H54 (cell line): Measurements from ENCODE around the gene ATP1B4.
A peak's percentile ranks its signal among the peaks of the same experiment; 100 is the strongest.

Experiments
- DNase-seq: peaks from one replicate; pipeline ENCODE4 v3.0.0; 2011; ENCODE audit warnings: low spot score, mixed read lengths; ENCODE audit not compliant: insufficient read length
- FAIRE-seq: peaks from 3 replicates; lab custom pipeline; 2011; peaks lifted over from hg19 to GRCh38; lab: Jason Lieb, UNC
- POLR2A ChIP-seq: IDR thresholded peaks from 2 replicates; pipeline ENCODE4 v1.6.1; 2011; ENCODE audit warnings: low read depth, mild to moderate bottlenecking, low read length

ATP1B4 gene

DNA sequence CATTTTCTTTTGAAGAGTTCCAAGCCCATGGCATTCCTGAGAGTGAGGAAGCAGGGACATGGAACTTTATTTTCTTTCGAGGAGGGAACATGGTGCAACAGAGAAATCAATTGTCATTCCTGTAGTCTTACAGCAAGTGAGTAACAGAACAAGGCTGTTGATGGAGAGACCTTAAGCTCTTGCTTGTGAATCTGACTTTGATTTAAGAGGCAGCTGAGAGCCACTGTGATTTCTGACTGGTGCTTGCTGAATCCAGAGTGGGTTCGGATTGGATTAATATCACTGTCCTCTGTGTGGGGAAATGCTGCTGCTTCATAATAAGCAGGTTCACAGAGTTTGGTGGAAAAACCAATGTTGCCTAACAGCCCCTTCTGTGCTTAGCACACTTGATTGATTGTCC is 4.7 kb upstream of the ATP1B4 start:
- FAIRE-seq (no peak), DNase-seq (no peak)
- no peak for TF ChIP-seq POLR2A

GRCh38 chrX:120358737-120359456 is 3.0 kb upstream of the ATP1B4 start:
- FAIRE-seq (peak; percentile 50), DNase-seq (peak; percentile 34)
- TF ChIP-seq POLR2A: no peak

DNA sequence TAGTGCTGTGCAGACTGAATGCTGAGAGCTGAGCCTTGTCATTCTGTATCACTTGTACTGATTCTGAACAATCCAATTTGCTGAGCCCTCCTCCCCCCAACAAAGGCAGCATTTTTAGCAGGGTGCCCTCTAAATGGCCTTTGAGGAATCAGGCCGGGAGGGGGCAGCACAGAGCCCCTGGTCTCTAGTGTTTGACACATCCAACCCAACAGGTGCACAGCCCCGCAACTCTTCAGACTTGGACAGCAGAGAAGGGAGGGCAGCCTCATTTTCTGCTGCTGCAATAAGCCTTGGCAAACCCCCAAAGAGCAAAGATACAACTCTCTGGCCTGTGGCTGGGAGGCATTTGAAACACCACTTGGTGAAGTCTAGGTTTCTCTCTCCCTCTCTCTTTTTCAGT is 3.4 kb downstream of the ATP1B4 start:
- FAIRE-seq (no peak), DNase-seq (no peak)

DNA sequence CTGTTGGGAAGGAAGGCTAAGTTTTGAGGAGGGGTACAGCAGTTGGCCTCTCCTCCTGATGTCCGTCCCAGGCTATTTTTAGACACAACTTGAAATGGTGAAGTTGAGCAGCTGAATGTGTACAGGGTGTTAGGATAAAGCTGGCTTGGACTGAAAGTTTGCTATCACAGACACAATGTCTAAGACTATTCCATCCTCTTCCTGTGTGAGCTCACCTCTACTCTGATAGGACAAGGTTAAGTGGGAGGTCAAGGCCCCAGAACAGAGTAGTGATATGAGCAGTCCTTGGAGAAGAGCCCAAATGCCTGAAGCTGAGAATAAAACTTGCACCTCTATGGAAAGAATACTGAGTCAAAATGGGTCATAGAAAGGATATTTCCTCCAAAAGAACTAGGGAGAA is 4.1 kb downstream of the ATP1B4 start:
- no peak for TF ChIP-seq POLR2A
- no peak for FAIRE-seq
- no peak for DNase-seq

More for the DNA sequence above, 3.4 kb downstream of the ATP1B4 start:
- TF ChIP-seq POLR2A: no peak

DNA sequence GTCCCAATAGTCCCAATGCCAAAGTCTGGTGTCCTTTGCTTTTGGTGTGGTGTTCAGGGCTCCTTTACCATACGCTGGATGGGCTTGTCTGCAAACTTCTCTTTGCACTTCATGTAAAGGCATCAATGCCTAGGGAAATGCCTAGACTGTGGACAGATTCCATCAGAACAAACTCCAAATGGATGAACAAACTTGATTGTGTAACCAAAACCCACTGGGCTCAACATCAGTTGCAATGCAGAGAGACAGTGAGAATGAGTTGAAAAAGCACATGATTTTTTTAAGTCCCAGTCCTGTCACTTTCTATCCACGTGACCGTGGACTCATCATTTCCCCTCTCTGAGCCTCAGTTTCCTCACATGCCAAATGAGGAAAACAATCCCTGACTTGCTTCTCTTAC is 4.9 kb downstream of the ATP1B4 start:
- FAIRE-seq: no peak
- TF ChIP-seq POLR2A: no peak

DNA sequence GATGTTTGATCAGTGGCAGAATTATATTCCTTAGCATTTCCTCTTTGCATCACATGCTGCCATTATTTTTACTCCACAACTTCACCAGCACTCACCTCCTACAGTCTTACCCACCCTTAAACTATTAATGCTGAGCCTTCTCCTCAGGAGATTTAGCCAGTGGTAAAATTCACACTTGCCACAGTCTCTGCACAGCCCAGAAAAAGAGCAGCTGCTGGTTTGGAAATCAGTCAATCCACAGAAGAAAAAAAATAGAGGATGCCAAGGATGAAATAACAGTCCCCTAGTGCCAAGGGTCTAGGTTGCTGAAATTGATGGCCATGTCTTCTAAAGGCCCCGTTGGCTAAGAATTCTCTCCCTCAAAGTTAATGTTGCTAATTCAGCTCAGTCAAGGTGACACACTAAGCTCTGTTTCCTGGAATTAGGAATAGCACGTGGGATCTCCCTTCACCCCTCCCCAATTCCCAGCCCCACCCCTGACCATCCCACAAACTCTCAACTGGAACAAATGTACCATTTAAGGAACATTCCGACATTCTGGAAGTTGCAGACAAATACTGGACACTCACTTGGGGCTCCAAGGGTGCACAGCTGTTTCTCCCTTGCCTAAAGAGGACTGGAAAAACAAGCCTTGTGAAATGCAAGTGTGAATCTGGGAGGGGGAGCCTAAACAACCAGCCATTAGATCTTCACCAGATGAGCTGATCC is 5.7 kb downstream of the ATP1B4 start:
- TF ChIP-seq POLR2A: no peak
- DNase-seq: no peak
- no peak for FAIRE-seq

More for the DNA sequence above, 4.9 kb downstream of the ATP1B4 start:
- DNase-seq: no peak

- DNase-seq (no peak), FAIRE-seq (no peak)
- no peak for TF ChIP-seq POLR2A
These were observed 10.9 kb downstream of the ATP1B4 start for GRCh38 chrX:120372667-120373370.

DNA sequence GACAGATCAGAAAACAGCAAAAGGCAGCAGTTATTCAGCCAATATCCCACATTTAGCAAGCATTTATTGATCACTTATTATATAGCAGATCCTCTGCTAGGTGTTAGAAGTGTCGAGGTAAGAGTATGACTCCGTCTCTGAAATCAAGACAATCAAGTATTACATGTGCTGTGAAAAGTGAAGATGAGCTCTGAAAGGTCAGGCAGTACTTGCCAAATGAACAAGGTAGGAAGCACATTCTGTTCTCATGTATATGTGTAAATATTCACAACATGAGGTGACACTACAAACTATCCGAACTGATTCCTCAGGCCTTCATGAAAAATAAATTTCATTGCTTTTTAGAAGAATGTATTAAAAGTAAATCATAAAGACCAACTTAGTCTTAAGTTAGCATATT is 15.3 kb downstream of the ATP1B4 start:
- DNase-seq (no peak), FAIRE-seq (no peak)
- no peak for TF ChIP-seq POLR2A

GRCh38 chrX:120377715-120378114 is 15.8 kb downstream of the ATP1B4 start:
- DNase-seq (no peak), FAIRE-seq (no peak)
- TF ChIP-seq POLR2A: no peak

DNA sequence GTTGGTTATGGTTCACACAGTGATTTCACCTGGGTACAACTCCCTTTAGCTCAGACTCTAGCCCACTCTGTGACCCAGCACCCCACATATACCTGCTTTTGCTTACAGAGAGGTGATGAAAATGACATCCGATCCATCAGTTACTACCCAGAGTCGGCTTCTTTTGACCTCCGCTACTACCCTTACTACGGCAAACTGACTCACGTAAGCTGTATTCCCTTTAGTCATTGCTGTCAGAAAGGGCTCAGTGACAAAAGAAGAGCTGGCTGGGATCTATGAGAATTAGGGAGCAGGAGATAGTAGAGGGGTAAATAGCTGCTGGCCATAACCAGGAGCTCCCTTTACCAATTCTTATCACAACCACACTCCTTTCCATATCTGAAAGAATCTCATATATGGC is 16.7 kb downstream of the ATP1B4 start:
- DNase-seq (no peak), FAIRE-seq (no peak)
- no peak for TF ChIP-seq POLR2A

GRCh38 chrX:120379937-120380681 is 18.2 kb downstream of the ATP1B4 start:
- TF ChIP-seq POLR2A: no peak
- FAIRE-seq (no peak), DNase-seq (no peak)

DNA sequence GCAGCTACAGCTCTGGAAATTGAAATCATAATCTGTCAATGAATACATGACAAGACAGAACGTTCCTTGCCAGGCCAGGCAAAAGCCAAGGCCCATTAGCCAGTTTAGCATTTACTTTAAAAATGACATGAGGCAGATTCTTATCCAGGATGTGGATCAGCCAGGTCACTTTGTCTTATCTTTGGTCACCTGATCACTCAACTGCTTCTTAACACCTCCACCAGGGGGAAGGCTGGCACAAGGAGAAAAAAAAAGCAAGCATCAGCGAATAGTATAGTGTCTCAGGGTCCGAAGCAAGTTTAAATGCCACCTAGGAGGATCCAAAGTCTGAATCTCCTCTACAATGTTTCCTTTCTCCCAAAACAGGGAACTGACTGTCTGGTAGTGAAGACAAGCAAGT is 18.8 kb downstream of the ATP1B4 start:
- DNase-seq (no peak), FAIRE-seq (no peak)
- TF ChIP-seq POLR2A: no peak

- no peak for TF ChIP-seq POLR2A
- no peak for FAIRE-seq
- no peak for DNase-seq
These were observed 39.4 kb downstream of the ATP1B4 start for GRCh38 chrX:120401301-120401700.
